Endodermal cell (in vitro differentiated cells): Measurements from ENCODE around the gene CACTIN. TPM values are rescaled to one million over a fixed set of nuclear protein-coding genes. Genes with fewer than 3 reads are reported as not detected.

Experiments
- DNase-seq: peaks from one replicate; pipeline ENCODE4 v3.0.0-alpha.2; 2017
- H3K27ac ChIP-seq: 2 replicates; pipeline ENCODE4 v1.5.1; 2013; ENCODE audit warnings: mild to moderate bottlenecking, low read depth, low read length, moderate library complexity
- H3K27me3 ChIP-seq: 2 replicates; pipeline ENCODE4 v1.6.1; 2013; ENCODE audit warnings: mild to moderate bottlenecking, low read length, moderate library complexity; ENCODE audit not compliant: insufficient read depth, control insufficient read depth, poor library complexity, severe bottlenecking
- H3K36me3 ChIP-seq: 2 replicates; pipeline ENCODE4 v1.7.0; 2013; ENCODE audit warnings: mild to moderate bottlenecking, low read length, moderate library complexity; ENCODE audit not compliant: control insufficient read depth, insufficient read depth
- H3K4me1 ChIP-seq: one replicate; pipeline ENCODE4 v1.7.0; 2013; ENCODE audit warnings: low read length; ENCODE audit not compliant: control insufficient read depth, insufficient read depth
- H3K4me3 ChIP-seq: 2 replicates; pipeline ENCODE4 v1.5.1; 2013; ENCODE audit warnings: mild to moderate bottlenecking, low read length, moderate library complexity
- H3K9ac ChIP-seq: 2 replicates; pipeline ENCODE4 v1.6.1; 2013; ENCODE audit warnings: mild to moderate bottlenecking, low read length, moderate library complexity; ENCODE audit not compliant: poor library complexity, severe bottlenecking; ENCODE audit errors: extremely low read depth
- H3K9me3 ChIP-seq: 2 replicates; pipeline ENCODE4 v1.6.1; 2013; ENCODE audit warnings: mild to moderate bottlenecking, low read length, moderate library complexity; ENCODE audit not compliant: control insufficient read depth
- H3K27ac Mint-ChIP-seq: 2 replicates; pipeline ENCODE4 v1.8.0; 2020; ENCODE audit warnings: mixed read lengths
- H3K27me3 Mint-ChIP-seq: 2 replicates; pipeline ENCODE4 v1.8.0; 2021; ENCODE audit warnings: mild to moderate bottlenecking, mixed read lengths; ENCODE audit not compliant: insufficient read depth
- H3K36me3 Mint-ChIP-seq: 2 replicates; pipeline ENCODE4 v1.8.0; 2020; ENCODE audit warnings: low read depth, mixed read lengths
- H3K4me1 Mint-ChIP-seq: 2 replicates; pipeline ENCODE4 v1.8.0; 2020; ENCODE audit warnings: mixed read lengths
- H3K4me3 Mint-ChIP-seq: 2 replicates; pipeline ENCODE4 v1.8.0; 2020; ENCODE audit warnings: mild to moderate bottlenecking, moderate library complexity, mixed read lengths
- H3K9me3 Mint-ChIP-seq: 2 replicates; pipeline ENCODE4 v1.8.0; 2020; ENCODE audit warnings: mild to moderate bottlenecking, mixed read lengths
- CTCF ChIP-seq: fragments of 200-600 bp; sonication (generic); conservative IDR thresholded peaks from 2 replicates; pipeline ENCODE4 v1.5.0; 2021; ENCODE audit warnings: antibody characterized with exemption, mild to moderate bottlenecking
- WGBS, 2 experiments: methylation state at CpG; one replicate each; pipeline versions ENCODE4 v1.1.5 to v1.1.7; 2013; ENCODE audit warnings: missing lambda C conversion rate in 2 of 2, mixed read lengths in 1 of 2; ENCODE audit not compliant: insufficient coverage in 1 of 2, insufficient read length in 1 of 2; 5-methylcytosine and 5-hydroxymethylcytosine counted together
- total RNA-seq, 2 donors: library from RNA; stranded (reverse); fragmentation: NEBNext Ultra II Directional in 1 of 2; extraction: Animal tissue kit (Norgen Biotek cat#: 25700) in 1 of 2; gene quantifications; 2 replicates in 1 of 2; 3 replicates in 1 of 2; pipeline ENCODE4 v1.2.1, GENCODE V29; 2021

The CACTIN gene
- total RNA-seq, 2 donors from 2014 or later = 31.5 to 33.5 TPM

- H3K4me3 ChIP-seq = no peak overlapping the region
- no peak for TF ChIP-seq CTCF
- H3K27me3 ChIP-seq = no peaks in the 10 kb centered on the region
- no peak overlapping the region for H3K9ac ChIP-seq
- DNase-seq = no peak
- peaks cover 6% of the 10 kb centered on the region for H3K4me1 Mint-ChIP-seq
- no peak overlapping the region for H3K4me3 Mint-ChIP-seq
- 86 to 92% methylated on average over 8 to 12 of the region's 12 CpGs for WGBS, 2 experiments
- no peak overlapping the region for H3K27ac Mint-ChIP-seq
- H3K27ac ChIP-seq = no peak overlapping the region
- no peaks in the 10 kb centered on the region for H3K9me3 Mint-ChIP-seq
- no peaks in the 10 kb centered on the region for H3K9me3 ChIP-seq
- H3K36me3 ChIP-seq = peaks cover 15% of the 10 kb centered on the region
- H3K27me3 Mint-ChIP-seq = no peaks in the 10 kb centered on the region
- H3K36me3 Mint-ChIP-seq = peaks cover 17% of the 10 kb centered on the region
- H3K4me1 ChIP-seq = peaks cover 3% of the 10 kb centered on the region
These were observed 4.4 kb downstream of the CACTIN start for GRCh38 chr19:3622224-3622623.

GRCh38 chr19:3621689-3622088 is 4.9 kb downstream of the CACTIN start:
- peaks cover 19% of the 10 kb centered on the region for H3K36me3 Mint-ChIP-seq
- Histone ChIP-seq H3K27me3 (no peaks in the 10 kb centered on the region), H3K36me3 (peaks cover 15% of the 10 kb centered on the region), H3K9me3 (no peaks in the 10 kb centered on the region), H3K27ac (no peak overlapping the region), H3K9ac (no peak overlapping the region), H3K4me3 (no peak overlapping the region), H3K4me1 (peaks cover 3% of the 10 kb centered on the region)
- H3K9me3 Mint-ChIP-seq = no peaks in the 10 kb centered on the region
- WGBS, 2 experiments = 94 to 95% methylated on average over 11 to 15 of the region's 15 CpGs
- no peaks in the 10 kb centered on the region for H3K27me3 Mint-ChIP-seq
- no peak overlapping the region for H3K4me3 Mint-ChIP-seq
- H3K4me1 Mint-ChIP-seq = peaks cover 6% of the 10 kb centered on the region
- no peak for TF ChIP-seq CTCF
- no peak overlapping the region for H3K27ac Mint-ChIP-seq
- no peak for DNase-seq

GRCh38 chr19:3620817-3621547 is 5.6 kb downstream of the CACTIN start:
- no peak overlapping the region for H3K9ac ChIP-seq
- H3K4me1 ChIP-seq = peaks cover 3% of the 10 kb centered on the region
- no peak for TF ChIP-seq CTCF
- 92 to 94% methylated on average over 22 to 24 of the region's 24 CpGs for WGBS, 2 experiments
- no peaks in the 10 kb centered on the region for H3K9me3 ChIP-seq
- H3K36me3 Mint-ChIP-seq = peaks cover 19% of the 10 kb centered on the region
- H3K4me1 Mint-ChIP-seq = peaks cover 4% of the 10 kb centered on the region
- no peaks in the 10 kb centered on the region for H3K27me3 Mint-ChIP-seq
- H3K4me3 ChIP-seq = no peak overlapping the region
- no peak for DNase-seq
- H3K27me3 ChIP-seq = no peaks in the 10 kb centered on the region
- no peak overlapping the region for H3K27ac ChIP-seq
- H3K4me3 Mint-ChIP-seq = no peak overlapping the region
- H3K27ac Mint-ChIP-seq = no peak overlapping the region
- peaks cover 15% of the 10 kb centered on the region for H3K36me3 ChIP-seq
- no peaks in the 10 kb centered on the region for H3K9me3 Mint-ChIP-seq
